ENCODE data around the gene RAMAC.

Gene RAMAC

DNA sequence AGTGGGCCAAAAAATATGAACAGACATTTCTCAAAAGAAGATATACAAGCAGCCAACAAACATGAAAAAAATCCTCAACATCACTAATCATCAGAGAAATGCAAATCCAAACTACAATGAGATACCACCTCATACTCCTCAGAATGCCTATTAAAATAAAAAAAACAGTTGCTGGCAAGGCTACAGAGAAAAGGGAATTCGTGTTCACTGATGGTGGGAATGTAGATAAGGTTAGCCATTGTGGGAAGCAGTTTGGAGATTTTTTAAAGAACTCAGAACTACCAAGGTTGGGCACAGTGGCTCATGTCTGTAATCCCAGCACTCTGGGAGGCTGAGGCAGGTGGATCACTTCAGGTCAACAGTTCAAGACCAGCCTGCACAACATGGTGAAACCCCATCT lies 53.2 kb downstream of the RAMAC start:
- Histone ChIP-seq H3K9me3 (ENCODE audit: severe bottlenecking) (peaks cover 2% of the 10 kb centered on the region), H3K27ac (ENCODE audit: poor library complexity, severe bottlenecking) (no peak overlapping the region), H3K4me1 (ENCODE audit: insufficient read depth, poor library complexity, severe bottlenecking) (no peaks in the 10 kb centered on the region), H3K4me3 (ENCODE audit: severe bottlenecking) (no peak overlapping the region), H3K36me3 (ENCODE audit: low read depth) (peaks cover 89% of the 10 kb centered on the region), H3K27me3 (ENCODE audit: insufficient read depth, poor library complexity, severe bottlenecking) (no peaks in the 10 kb centered on the region)
- ATAC-seq (ENCODE audit: low read depth) (no peak), DNase-seq (ENCODE audit: low spot score) (no peak)
- TF ChIP-seq, protein P1, sequence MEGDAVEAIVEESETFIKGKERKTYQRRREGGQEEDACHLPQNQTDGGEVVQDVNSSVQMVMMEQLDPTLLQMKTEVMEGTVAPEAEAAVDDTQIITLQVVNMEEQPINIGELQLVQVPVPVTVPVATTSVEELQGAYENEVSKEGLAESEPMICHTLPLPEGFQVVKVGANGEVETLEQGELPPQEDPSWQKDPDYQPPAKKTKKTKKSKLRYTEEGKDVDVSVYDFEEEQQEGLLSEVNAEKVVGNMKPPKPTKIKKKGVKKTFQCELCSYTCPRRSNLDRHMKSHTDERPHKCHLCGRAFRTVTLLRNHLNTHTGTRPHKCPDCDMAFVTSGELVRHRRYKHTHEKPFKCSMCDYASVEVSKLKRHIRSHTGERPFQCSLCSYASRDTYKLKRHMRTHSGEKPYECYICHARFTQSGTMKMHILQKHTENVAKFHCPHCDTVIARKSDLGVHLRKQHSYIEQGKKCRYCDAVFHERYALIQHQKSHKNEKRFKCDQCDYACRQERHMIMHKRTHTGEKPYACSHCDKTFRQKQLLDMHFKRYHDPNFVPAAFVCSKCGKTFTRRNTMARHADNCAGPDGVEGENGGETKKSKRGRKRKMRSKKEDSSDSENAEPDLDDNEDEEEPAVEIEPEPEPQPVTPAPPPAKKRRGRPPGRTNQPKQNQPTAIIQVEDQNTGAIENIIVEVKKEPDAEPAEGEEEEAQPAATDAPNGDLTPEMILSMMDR (IDR thresholded peaks at IDR 0.05; ENCODE audit: poor library complexity, severe bottlenecking) = no peak
